ENCODE measurements around the gene ACAD8.
"Not testable (repeated sequence)": the region's sequence is repeated elsewhere in the genome, so short reads cannot be mapped to it uniquely, and the experiment has no call there.

The ACAD8 gene

GRCh38 chr11:134250246-134250645 is 3.1 kb upstream of the ACAD8 start:
- DNase-seq = no peak
- H3K4me3 ChIP-seq (ENCODE audit: low read depth, low read length) = no peak overlapping the region
- peaks cover 29% of the 10 kb centered on the region for H3K36me3 ChIP-seq (replicated peaks)
- no peak overlapping the region for H3K27ac ChIP-seq
- in situ Hi-C loops (cut with HindIII; ENCODE audit: low pct_ligation_motif_present, low sequenced_read_pairs) = no loop called here
- TF ChIP-seq CTCF (IDR thresholded peaks at IDR 0.05; ENCODE audit: low read depth, low read length, missing control alignments) = no peak
- no peaks in the 10 kb centered on the region for H3K27me3 ChIP-seq (replicated peaks)

DNA sequence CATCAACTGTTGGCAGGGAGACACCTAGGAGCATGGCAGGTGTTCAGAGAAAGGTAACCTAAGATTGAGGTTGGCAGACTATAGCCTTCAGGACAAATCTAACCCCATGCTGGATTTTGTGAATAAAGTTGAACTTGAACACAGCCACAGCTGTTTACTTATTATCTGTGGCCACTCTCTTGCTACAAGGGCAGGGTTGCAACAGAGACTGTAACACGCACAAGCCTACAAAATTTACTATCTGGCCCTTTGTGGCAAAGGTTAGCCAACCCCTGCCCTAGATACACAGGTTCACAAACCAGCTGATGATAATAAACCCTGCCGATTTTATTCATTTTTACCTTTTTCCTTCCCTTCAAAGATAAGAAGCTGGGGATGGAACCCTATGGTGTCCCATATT is 2.7 kb upstream of the ACAD8 start:
- Histone ChIP-seq H3K36me3 (replicated peaks) (peaks cover 26% of the 10 kb centered on the region), H3K27ac (no peak overlapping the region), H3K4me3 (ENCODE audit: low read depth, low read length) (no peak overlapping the region), H3K27me3 (replicated peaks) (no peaks in the 10 kb centered on the region)
- DNase-seq = no peak
- in situ Hi-C loops (cut with HindIII; ENCODE audit: low pct_ligation_motif_present, low sequenced_read_pairs) = no loop called here
- no peak for TF ChIP-seq CTCF (IDR thresholded peaks at IDR 0.05; ENCODE audit: low read depth, low read length, missing control alignments)

DNA sequence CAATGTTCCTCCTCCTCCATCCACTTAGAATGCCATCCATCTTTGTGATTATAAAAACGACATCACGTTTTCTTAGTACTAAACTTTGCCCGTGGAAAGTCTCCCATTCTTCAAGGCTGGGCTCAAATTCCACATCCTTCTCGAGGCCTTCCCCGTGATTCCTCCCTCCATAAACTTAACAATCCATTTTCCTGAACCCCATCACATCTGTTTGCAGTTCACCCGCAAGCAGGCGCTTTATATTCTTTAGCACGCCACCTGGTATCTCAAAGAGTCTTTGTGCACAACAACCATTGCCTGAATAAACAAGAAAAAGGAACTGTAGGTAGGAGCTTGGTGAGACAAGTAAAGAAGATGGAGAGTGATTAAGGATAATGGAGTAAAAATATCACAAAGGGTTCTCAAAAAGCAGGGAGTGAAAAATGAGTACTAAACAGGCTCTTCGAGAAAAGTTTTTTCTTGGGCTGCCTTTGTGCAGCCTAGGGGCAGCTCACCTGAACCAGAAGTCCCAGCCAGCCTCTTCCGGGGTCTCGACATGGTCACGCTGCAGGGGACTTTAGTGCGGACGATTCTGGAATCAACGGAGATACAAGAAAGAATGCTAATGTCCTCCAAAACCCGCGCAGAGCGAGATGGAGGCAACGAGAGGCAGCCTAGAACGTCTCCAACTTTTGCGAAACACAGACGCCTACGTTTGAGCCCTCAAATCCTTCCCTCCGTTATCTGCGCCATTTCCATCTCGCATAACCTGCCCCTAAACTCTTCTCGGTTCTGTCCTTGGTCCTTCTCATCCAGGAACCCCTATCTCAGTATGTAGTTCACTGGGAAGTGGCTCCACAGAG is 801 bp upstream of the ACAD8 start:
- H3K4me3 ChIP-seq (ENCODE audit: low read depth, low read length) = peak overlapping the region; percentile 81
- peak overlapping the region; percentile 37 for H3K27ac ChIP-seq
- peaks cover 17% of the 10 kb centered on the region for H3K36me3 ChIP-seq (replicated peaks)
- in situ Hi-C loops (cut with HindIII; ENCODE audit: low pct_ligation_motif_present, low sequenced_read_pairs) = no loop called here
- no peaks in the 10 kb centered on the region for H3K27me3 ChIP-seq (replicated peaks)
- peak; percentile 44 for DNase-seq
- TF ChIP-seq CTCF (IDR thresholded peaks at IDR 0.05; ENCODE audit: low read depth, low read length, missing control alignments) = no peak

GRCh38 chr11:134254433-134255183 is 1.2 kb downstream of the ACAD8 start:
- peaks cover 19% of the 10 kb centered on the region for H3K36me3 ChIP-seq (replicated peaks)
- peak overlapping the region; percentile 81 for H3K4me3 ChIP-seq (ENCODE audit: low read depth, low read length)
- no peak overlapping the region for H3K27ac ChIP-seq
- in situ Hi-C loops (cut with HindIII; ENCODE audit: low pct_ligation_motif_present, low sequenced_read_pairs) = no loop called here
- no peak for DNase-seq
- H3K27me3 ChIP-seq (replicated peaks) = no peaks in the 10 kb centered on the region
- no peak for TF ChIP-seq CTCF (IDR thresholded peaks at IDR 0.05; ENCODE audit: low read depth, low read length, missing control alignments)

DNA sequence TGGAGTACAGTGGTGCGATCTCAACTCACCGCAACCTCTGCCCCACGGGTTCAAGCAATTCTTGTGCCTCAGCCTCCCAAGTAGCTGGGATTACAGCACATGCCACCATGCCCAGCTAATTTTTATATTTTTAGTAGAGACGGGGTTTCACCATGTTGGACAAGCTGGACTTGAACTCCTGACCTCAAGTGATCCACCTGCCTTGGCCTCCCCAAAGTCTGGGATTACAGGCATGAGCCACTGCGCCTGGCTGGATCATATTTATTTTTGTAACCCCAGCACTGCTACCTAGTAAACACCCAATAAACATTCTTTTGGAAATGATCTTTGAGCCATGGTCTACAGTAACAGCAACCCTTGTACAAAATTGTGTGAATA is 1.8 kb downstream of the ACAD8 start:
- DNase-seq; in situ Hi-C loops (cut with HindIII; ENCODE audit: low pct_ligation_motif_present, low sequenced_read_pairs); H3K27me3 ChIP-seq (replicated peaks); H3K4me3 ChIP-seq (ENCODE audit: low read depth, low read length); H3K27ac ChIP-seq: not testable (repeated sequence)
- H3K36me3 ChIP-seq (replicated peaks) = peaks cover 19% of the 10 kb centered on the region

DNA sequence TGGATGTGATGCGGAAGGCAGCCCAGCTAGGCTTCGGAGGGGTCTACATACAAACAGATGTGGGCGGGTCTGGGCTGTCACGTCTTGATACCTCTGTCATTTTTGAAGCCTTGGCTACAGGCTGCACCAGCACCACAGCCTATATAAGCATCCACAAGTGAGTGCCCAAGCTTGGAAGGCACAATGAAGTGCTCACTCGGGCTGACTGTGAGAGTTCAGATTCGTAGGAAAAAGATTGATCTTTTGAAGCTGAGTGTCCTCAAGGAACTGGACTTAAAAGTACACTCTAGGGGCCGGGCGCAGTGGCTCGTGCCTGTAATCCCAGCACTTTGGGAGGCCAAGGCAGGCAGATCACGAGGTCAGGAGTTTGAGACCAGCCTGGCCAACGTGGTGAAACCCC is 3.7 kb downstream of the ACAD8 start:
- H3K36me3 ChIP-seq (replicated peaks) = peaks cover 21% of the 10 kb centered on the region
- H3K4me3 ChIP-seq (ENCODE audit: low read depth, low read length) = no peak overlapping the region
- no peak for TF ChIP-seq CTCF (IDR thresholded peaks at IDR 0.05; ENCODE audit: low read depth, low read length, missing control alignments)
- in situ Hi-C loops (cut with HindIII; ENCODE audit: low pct_ligation_motif_present, low sequenced_read_pairs) = no loop called here
- no peak for DNase-seq
- no peaks in the 10 kb centered on the region for H3K27me3 ChIP-seq (replicated peaks)
- H3K27ac ChIP-seq = no peak overlapping the region

All from brain microvascular endothelial cell (primary cell).